BLaER1 (cell line): Measurements from ENCODE around the gene OTULIN.

ENCODE experiments used
- H3K27ac ChIP-seq: shearing (Covaris generic); formaldehyde crosslinking; 2 replicates; pipeline ENCODE4 v1.8.1; 2022
- H3K27me3 ChIP-seq: shearing (Covaris generic); formaldehyde crosslinking; 2 replicates; pipeline ENCODE4 v1.8.1; 2022
- H3K36me3 ChIP-seq: shearing (Covaris generic); formaldehyde crosslinking; 2 replicates; pipeline ENCODE4 v1.8.1; 2022
- H3K4me1 ChIP-seq: shearing (Covaris generic); formaldehyde crosslinking; 2 replicates; pipeline ENCODE4 v1.8.1; 2022
- H3K4me2 ChIP-seq: shearing (Covaris generic); formaldehyde crosslinking; 2 replicates; pipeline ENCODE4 v1.8.1; 2022
- H3K4me3 ChIP-seq: shearing (Covaris generic); formaldehyde crosslinking; 2 replicates; pipeline ENCODE4 v1.8.1; 2022
- H3K9ac ChIP-seq: shearing (Covaris generic); formaldehyde crosslinking; 2 replicates; pipeline ENCODE4 v1.8.1; 2022
- H3K9me3 ChIP-seq: shearing (Covaris generic); formaldehyde crosslinking; 2 replicates; pipeline ENCODE4 v1.8.1; 2022
- H4K20me1 ChIP-seq: shearing (Covaris generic); formaldehyde crosslinking; 2 replicates; pipeline ENCODE4 v1.8.1; 2022
- Cebpa-rat ChIP-seq: shearing (Covaris generic); IDR thresholded peaks from 2 replicates; pipeline ENCODE4 v1.8.1; 2022

Gene OTULIN

DNA sequence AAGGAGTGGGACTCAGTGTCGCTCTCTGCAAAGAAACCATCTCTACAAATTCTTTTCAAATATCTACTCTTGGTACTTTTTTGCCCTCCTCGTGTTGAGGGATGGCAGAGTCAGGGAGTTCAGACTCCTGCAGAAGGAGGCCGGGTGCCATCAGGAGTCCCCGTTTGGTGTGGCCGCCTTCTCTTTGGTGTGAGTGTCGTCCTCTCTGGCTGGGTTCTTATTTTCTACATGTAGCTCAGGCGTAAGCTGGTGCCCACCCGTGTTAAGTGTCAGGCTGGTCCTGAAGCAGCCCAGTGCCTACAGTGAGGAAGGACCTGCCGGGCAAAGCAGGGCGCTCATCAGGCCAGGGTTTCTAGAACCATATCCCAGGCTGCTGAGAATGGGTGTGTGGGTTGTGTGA, 37.0 kb downstream of the OTULIN start:
- H4K20me1 ChIP-seq: no peaks in the 10 kb centered on the region; the same call in 1 of the 2 replicates
- 0 out of 2 replicates have a peak overlapping the region, but pooled peaks have one; percentile 27 for H3K27ac ChIP-seq
- H3K4me3 ChIP-seq: no peak overlapping the region
- no peaks in the 10 kb centered on the region for H3K9me3 ChIP-seq
- H3K4me2 ChIP-seq: no peak overlapping the region
- no peaks in the 10 kb centered on the region for H3K27me3 ChIP-seq
- H3K36me3 ChIP-seq: peaks cover 82% of the 10 kb centered on the region
- peaks cover 21% of the 10 kb centered on the region for H3K4me1 ChIP-seq
- no peak overlapping the region for H3K9ac ChIP-seq
- TF ChIP-seq Cebpa-rat: no peak

DNA sequence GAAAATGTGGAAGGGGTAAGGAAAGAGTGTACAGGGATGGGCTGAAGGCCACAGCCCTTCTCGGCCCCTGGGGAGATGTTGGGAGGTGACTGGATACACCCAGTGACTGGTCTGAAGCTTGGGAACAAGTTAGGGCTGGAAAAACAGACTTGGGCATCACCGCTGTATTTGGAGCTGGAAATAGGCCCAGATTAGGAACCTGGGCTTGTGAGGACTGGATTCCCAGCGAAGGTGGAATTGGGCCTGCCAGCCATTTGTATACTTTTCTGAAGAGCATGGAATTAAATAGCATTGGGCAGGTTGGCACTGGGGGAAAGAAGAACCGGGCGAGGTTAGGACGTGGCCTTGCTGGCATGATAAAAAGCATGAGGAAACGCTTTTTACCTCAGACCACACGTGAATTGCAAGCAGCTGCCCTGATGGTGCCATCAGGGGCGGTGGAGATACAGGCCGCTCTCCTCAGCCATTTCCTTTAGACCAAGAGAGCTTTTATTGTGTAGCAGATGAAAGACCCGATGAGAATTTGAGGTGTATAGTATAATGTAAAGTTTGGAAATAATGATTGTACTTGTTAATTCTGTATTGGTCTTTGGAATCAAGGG, 37.8 kb downstream of the OTULIN start:
- Histone ChIP-seq H4K20me1 (no peaks in the 10 kb centered on the region; the same call in 1 of the 2 replicates), H3K27me3 (no peaks in the 10 kb centered on the region), H3K36me3 (peaks cover 82% of the 10 kb centered on the region), H3K27ac (no peak overlapping the region), H3K9me3 (no peaks in the 10 kb centered on the region), H3K4me3 (no peak overlapping the region), H3K9ac (no peak overlapping the region), H3K4me2 (no peak overlapping the region), H3K4me1 (peaks cover 29% of the 10 kb centered on the region)
- no peak for TF ChIP-seq Cebpa-rat

GRCh38 chr5:14705556-14705955, 41.0 kb downstream of the OTULIN start:
- no peak overlapping the region for H3K9ac ChIP-seq
- peak overlapping the region; percentile 50 for H3K4me2 ChIP-seq
- H3K27ac ChIP-seq: peak overlapping the region; percentile 74
- H3K36me3 ChIP-seq: peaks cover 85% of the 10 kb centered on the region
- TF ChIP-seq Cebpa-rat: 0 out of 2 replicates have a peak, but pooled peaks have one; percentile 6
- H3K4me1 ChIP-seq: peaks cover 47% of the 10 kb centered on the region
- no peaks in the 10 kb centered on the region for H3K27me3 ChIP-seq
- H4K20me1 ChIP-seq: no peaks in the 10 kb centered on the region; the same call in 1 of the 2 replicates
- no peak overlapping the region for H3K4me3 ChIP-seq
- H3K9me3 ChIP-seq: no peaks in the 10 kb centered on the region

GRCh38 chr5:14706615-14707021, 42.1 kb downstream of the OTULIN start:
- Histone ChIP-seq H3K9me3 (no peaks in the 10 kb centered on the region), H3K27me3 (no peaks in the 10 kb centered on the region), H3K27ac (peak overlapping the region; percentile 74), H3K4me3 (no peak overlapping the region), H3K36me3 (peaks cover 85% of the 10 kb centered on the region), H3K4me1 (peaks cover 39% of the 10 kb centered on the region), H3K4me2 (peak overlapping the region; percentile 50), H3K9ac (peak overlapping the region; percentile 68; the same call in 1 of the 2 replicates), H4K20me1 (no peaks in the 10 kb centered on the region; the same call in 1 of the 2 replicates)
- TF ChIP-seq Cebpa-rat: no peak

- Histone ChIP-seq H3K4me2 (peak overlapping the region; percentile 50; the same call in 1 of the 2 replicates), H3K27ac (peak overlapping the region; percentile 74), H3K27me3 (no peaks in the 10 kb centered on the region), H3K36me3 (peaks cover 85% of the 10 kb centered on the region), H3K4me1 (peaks cover 39% of the 10 kb centered on the region), H3K9ac (no peak overlapping the region), H4K20me1 (no peaks in the 10 kb centered on the region), H3K9me3 (no peaks in the 10 kb centered on the region), H3K4me3 (no peak overlapping the region)
- TF ChIP-seq Cebpa-rat: no peak
Observed at GRCh38 chr5:14707811-14708390, 43.4 kb downstream of the OTULIN start.

DNA sequence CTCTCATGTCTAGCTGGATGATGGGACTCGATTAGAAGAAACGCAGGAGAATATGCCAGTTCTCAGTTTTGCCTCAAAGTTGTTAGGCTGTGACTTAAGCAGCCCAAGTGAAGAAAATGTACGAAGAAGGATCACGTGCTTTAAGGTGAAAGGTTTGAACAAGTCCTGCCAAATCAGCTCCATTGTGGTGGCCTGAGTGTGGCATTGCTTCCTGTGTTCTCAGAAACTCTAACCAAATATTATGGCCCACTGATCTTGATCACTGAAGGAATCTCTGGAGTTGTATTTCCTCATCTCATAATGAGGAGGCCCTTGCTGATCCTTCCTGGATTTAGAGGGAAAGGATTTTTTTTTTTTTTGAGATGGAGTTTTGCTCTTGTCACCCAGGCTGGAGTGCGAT, 44.0 kb downstream of the OTULIN start:
- Histone ChIP-seq H3K9me3 (no peaks in the 10 kb centered on the region), H3K27ac (no peak overlapping the region), H3K36me3 (peaks cover 86% of the 10 kb centered on the region), H3K27me3 (no peaks in the 10 kb centered on the region), H3K9ac (no peak overlapping the region), H3K4me2 (no peak overlapping the region), H3K4me3 (no peak overlapping the region), H4K20me1 (no peaks in the 10 kb centered on the region), H3K4me1 (peaks cover 39% of the 10 kb centered on the region)
- TF ChIP-seq Cebpa-rat: no peak

GRCh38 chr5:14710313-14710994, 45.9 kb downstream of the OTULIN start:
- Histone ChIP-seq H4K20me1 (no peaks in the 10 kb centered on the region), H3K4me1 (peaks cover 36% of the 10 kb centered on the region), H3K9ac (no peak overlapping the region), H3K36me3 (peaks cover 95% of the 10 kb centered on the region), H3K27ac (no peak overlapping the region), H3K27me3 (no peaks in the 10 kb centered on the region), H3K9me3 (no peaks in the 10 kb centered on the region), H3K4me2 (no peak overlapping the region), H3K4me3 (no peak overlapping the region)
- no peak for TF ChIP-seq Cebpa-rat

GRCh38 chr5:14712131-14712530, 47.6 kb downstream of the OTULIN start:
- Histone ChIP-seq H4K20me1 (no peaks in the 10 kb centered on the region), H3K27ac (no peak overlapping the region), H3K9me3 (no peaks in the 10 kb centered on the region), H3K4me2 (no peak overlapping the region), H3K4me1 (peaks cover 23% of the 10 kb centered on the region), H3K4me3 (no peak overlapping the region), H3K27me3 (no peaks in the 10 kb centered on the region), H3K36me3 (peaks cover 99% of the 10 kb centered on the region), H3K9ac (no peak overlapping the region)
- TF ChIP-seq Cebpa-rat: no peak

DNA sequence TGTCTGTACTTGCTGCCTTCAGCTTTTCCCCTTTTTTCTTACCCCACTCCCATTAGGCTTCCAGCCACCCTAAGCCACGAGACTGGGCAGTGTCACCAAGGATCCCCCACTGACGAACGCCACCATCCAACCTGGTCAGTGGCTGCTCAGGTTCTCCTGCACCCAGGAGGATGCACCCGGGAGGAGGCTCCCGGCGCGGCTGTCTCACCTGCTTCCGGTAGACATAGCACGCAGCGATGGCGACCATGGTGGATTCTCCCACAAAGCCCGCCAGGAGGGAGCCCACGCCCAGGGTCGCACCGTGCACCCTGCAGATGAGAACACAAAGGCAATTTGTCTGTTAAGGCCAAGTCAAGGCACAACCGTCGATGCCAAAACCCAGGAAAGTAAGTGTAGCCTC, 48.1 kb downstream of the OTULIN start:
- Histone ChIP-seq H3K4me1 (peaks cover 17% of the 10 kb centered on the region), H3K27ac (no peak overlapping the region), H3K9ac (no peak overlapping the region), H4K20me1 (no peaks in the 10 kb centered on the region), H3K27me3 (no peaks in the 10 kb centered on the region), H3K36me3 (peaks cover 99% of the 10 kb centered on the region), H3K9me3 (no peaks in the 10 kb centered on the region), H3K4me2 (no peak overlapping the region), H3K4me3 (no peak overlapping the region)
- no peak for TF ChIP-seq Cebpa-rat
